ENCODE results near the gene FBXW2.

DNA sequence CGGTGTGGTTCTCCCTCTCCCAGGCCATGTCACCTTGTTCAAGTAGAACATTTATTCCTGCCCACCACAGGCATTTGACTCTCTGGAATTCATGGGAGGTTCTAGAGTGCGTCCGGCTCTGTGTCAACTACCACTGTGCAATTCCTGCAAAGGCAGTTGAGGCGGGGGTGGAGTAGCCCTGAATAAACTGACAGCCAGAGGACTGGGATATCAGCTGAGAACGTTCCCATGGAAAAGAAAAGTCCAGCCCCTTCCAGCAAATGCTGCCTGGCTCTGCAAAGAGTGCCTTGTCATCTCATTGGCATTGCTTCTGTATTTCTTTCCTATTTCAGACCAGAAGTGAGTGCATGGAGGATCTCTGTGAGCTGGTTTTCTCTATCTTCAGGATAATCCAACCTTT is 60.0 kb downstream of the FBXW2 start:
- TF ChIP-seq CTCF (conservative IDR thresholded peaks at IDR 0.05) (no peak), EZH2 (IDR thresholded peaks at IDR 0.05; ENCODE audit: low read depth) (no peak)
